Erythroblast (primary cell): ENCODE results near the gene SORL1.

ENCODE experiments used
- GATA1 ChIP-seq: IDR thresholded peaks from 2 replicates; pipeline ENCODE4 v1.6.1; 2011; ENCODE audit warnings: low read depth, mild to moderate bottlenecking, control low read depth, low read length, moderate library complexity
- POLR2A ChIP-seq: IDR thresholded peaks from 2 replicates; pipeline ENCODE4 v1.6.1; 2011; ENCODE audit warnings: mild to moderate bottlenecking, low read length

GRCh38 chr11:121596195-121597155, 144.4 kb downstream of the SORL1 start:
- no peak for TF ChIP-seq POLR2A
- TF ChIP-seq GATA1: no peak
